ENCODE measurements around the gene EEF1AKMT3. TPM values are rescaled to one million over a fixed set of nuclear protein-coding genes. Genes with fewer than 3 reads are reported as not detected.

The EEF1AKMT3 gene
- total RNA-seq, 1 donor from 2014 or later: 6.0 TPM

DNA sequence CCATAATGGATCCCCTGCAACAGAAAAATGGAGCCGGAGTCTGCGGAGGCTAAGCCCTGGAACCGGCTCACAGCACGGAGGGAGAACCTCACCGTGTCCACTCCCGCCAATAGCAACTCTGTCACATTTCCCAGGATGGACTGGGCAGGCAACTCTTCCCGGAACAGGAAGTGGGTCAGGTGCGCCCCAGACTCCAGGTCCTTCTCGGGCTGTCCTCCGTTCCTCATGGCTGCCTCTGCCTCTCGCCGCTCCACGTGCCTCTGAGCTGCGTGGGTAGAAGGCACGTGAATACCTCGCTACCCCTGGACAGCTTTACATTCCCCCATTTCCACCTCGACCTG, 7.8 kb upstream of the EEF1AKMT3 start:
- Mint-ChIP-seq H3K9me3 (no peaks in the 10 kb centered on the region), H3K4me3 (peak overlapping the region; percentile 57), H3K4me1 (ENCODE audit: unreplicated experiment) (peaks cover 6% of the 10 kb centered on the region), H3K27ac (no peak overlapping the region), H3K27me3 (peaks cover 87% of the 10 kb centered on the region), H3K36me3 (peaks cover 12% of the 10 kb centered on the region)
- TF ChIP-seq, protein P1, sequence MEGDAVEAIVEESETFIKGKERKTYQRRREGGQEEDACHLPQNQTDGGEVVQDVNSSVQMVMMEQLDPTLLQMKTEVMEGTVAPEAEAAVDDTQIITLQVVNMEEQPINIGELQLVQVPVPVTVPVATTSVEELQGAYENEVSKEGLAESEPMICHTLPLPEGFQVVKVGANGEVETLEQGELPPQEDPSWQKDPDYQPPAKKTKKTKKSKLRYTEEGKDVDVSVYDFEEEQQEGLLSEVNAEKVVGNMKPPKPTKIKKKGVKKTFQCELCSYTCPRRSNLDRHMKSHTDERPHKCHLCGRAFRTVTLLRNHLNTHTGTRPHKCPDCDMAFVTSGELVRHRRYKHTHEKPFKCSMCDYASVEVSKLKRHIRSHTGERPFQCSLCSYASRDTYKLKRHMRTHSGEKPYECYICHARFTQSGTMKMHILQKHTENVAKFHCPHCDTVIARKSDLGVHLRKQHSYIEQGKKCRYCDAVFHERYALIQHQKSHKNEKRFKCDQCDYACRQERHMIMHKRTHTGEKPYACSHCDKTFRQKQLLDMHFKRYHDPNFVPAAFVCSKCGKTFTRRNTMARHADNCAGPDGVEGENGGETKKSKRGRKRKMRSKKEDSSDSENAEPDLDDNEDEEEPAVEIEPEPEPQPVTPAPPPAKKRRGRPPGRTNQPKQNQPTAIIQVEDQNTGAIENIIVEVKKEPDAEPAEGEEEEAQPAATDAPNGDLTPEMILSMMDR (conservative IDR thresholded peaks at IDR 0.05): no peak
- DNase-seq (ENCODE audit: extremely low spot score, unreplicated experiment): no peak

DNA sequence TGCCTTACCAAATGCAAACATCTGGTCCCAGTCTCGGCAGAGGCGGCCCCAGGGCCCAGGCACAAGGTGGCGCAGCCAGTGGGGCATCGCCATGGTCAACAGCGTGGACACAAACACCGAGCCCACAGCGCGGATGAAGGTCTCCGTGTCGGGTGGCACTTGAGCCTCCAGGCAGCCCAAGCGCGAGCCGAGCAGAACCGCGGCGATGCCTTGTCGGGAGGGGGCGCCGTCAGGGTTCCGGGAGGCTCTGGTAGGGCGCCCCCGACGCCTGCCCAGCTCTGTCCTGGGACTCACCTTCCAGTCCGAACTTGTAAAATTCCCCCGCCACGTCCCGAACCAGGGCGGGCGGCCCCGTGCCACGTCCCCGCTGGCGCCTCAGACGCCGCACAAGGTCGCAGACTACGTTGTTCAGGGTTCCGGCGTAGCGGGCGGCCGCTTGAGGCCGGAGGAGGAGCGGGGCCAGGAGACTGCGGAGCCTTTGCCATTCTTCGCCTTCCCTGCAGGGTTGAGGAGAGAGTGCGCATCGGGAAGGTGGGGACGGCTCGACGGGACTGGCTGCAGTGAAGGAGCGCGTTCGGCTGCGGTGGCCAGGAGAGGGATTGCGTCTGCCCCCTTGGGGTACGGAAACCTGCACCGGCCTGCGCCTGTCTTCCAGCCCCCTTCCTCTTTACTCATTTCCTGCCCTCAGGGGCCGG, 7.3 kb upstream of the EEF1AKMT3 start:
- no peak for DNase-seq (ENCODE audit: extremely low spot score, unreplicated experiment)
- Mint-ChIP-seq H3K9me3 (no peaks in the 10 kb centered on the region), H3K27me3 (peaks cover 82% of the 10 kb centered on the region), H3K4me3 (peak overlapping the region; percentile 65), H3K4me1 (ENCODE audit: unreplicated experiment) (peaks cover 6% of the 10 kb centered on the region), H3K27ac (no peak overlapping the region), H3K36me3 (peaks cover 17% of the 10 kb centered on the region)
- TF ChIP-seq, protein P1 (conservative IDR thresholded peaks at IDR 0.05): peak; percentile 28

DNA sequence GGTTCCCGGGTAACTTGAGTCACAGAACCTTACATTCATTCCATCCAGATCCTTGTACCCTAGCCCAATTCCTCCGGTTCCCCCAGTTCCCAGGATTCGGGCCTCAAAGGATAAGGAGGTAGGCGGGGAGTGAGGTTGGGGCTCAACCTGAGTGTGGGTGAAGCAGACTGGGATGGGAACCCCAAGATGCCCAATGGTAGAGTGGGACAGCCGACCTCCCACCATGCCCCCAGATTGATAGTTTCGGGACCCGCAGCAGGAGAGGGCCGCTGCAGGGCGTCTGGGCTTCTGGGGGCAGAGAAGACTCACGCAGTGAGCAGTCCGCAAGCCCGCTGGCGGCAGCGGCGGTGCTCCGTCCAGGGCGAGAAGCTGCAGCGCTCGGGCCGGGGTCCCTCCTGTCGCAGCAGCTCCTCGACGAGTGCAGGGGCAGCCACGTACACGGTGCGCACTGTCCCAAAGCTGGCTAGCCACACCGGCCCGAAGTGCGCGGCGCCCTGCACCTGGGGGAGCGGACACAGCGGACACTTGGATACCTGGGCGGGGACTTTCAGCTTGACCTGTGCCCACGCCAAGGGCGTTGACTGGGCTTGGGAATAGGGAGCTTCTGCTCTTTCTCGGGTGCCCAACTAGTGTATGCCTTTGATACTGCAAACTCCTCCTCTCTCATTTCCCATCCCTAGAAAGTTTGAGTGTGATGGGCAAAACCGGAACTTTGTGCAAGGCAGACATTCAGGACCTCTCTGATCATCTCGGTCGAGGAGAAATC, 6.5 kb upstream of the EEF1AKMT3 start:
- H3K36me3 Mint-ChIP-seq: peaks cover 22% of the 10 kb centered on the region
- no peak for DNase-seq (ENCODE audit: extremely low spot score, unreplicated experiment)
- peak overlapping the region; percentile 70 for H3K4me3 Mint-ChIP-seq
- TF ChIP-seq, protein P1 (conservative IDR thresholded peaks at IDR 0.05): no peak
- H3K4me1 Mint-ChIP-seq (ENCODE audit: unreplicated experiment): peaks cover 11% of the 10 kb centered on the region
- H3K9me3 Mint-ChIP-seq: no peaks in the 10 kb centered on the region
- H3K27me3 Mint-ChIP-seq: peaks cover 75% of the 10 kb centered on the region
- H3K27ac Mint-ChIP-seq: no peak overlapping the region

DNA sequence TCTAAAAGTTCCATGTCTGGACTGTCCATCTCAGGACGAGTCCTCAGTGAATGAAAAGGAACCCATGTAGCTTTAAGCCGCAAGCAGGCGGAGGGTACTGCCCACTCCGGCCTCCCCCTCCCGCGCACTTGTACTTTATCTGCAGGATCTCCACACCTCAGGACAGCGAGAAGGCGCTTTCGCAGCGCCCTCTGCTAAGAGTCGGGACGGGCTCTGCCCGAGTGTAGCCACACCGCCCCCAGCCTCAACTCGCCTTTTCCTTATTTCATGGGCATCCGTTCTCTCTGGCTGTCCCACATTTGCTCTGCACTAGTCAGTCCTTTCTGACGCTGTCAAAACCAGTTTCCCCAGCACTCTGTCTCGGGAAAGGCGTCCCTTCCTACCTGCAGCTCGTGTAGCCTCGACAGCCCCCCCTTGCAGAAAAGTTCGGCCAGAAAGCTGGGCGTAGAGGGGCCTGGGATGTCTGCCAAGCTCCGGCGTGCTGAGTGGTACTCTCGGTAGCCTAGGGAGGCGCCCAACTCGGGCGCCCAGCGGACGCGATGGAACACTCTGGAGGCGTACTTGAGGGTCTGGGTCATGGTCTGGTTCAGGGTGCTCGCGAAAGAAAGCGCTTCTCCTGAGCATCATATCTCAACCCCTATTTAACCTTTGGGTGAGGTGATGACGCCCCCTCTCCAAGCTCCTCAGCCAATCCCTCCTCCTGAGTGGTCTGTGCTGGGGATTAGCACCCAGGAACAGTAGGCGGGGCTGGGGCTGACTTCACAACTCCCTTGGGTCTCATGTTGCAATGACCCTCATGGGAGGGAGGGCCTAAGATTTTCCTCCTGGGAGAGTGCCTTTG, 5.7 kb upstream of the EEF1AKMT3 start, which contains the start of gene CYP27B1:
Gene CYP27B1 (minus strand): TSS at position 615 of the 841 bp plus-strand sequence. CDS start 37 bp downstream, at position 578.
- peak within 1 kb of the TSS; percentile 70 for H3K4me3 Mint-ChIP-seq
- H3K9me3 Mint-ChIP-seq: no peaks in the 10 kb centered on the region
- H3K27me3 Mint-ChIP-seq: peaks cover 68% of the 10 kb centered on the region
- H3K36me3 Mint-ChIP-seq: peaks cover 22% of the 10 kb centered on the region
- no peak within 1 kb of the TSS for H3K27ac Mint-ChIP-seq
- DNase-seq (ENCODE audit: extremely low spot score, unreplicated experiment): no peak
- TF ChIP-seq, protein P1 (conservative IDR thresholded peaks at IDR 0.05): no peak
- peaks cover 19% of the 10 kb centered on the region for H3K4me1 Mint-ChIP-seq (ENCODE audit: unreplicated experiment)

DNA sequence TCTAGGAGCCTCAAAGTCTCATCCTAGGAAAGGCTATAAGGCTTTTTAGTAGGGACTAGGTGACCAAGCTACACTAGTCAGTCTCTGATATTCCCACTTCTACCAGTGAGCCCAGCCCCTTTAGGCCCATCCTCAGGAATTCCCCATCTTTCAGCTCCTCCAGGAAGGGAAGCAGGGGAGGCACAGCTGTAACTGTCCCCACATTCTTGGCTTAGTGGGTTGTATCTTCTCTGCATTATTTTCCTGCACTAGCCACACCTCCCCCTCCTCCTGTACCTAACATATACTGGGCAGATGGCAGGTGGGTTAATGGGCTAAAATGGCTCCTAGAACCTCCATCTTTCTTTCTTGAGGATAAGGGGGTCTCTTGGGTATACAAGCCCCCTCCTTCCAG, 5.1 kb upstream of the EEF1AKMT3 start:
- H3K4me3 Mint-ChIP-seq: no peak overlapping the region
- H3K4me1 Mint-ChIP-seq (ENCODE audit: unreplicated experiment): peaks cover 22% of the 10 kb centered on the region
- TF ChIP-seq, protein P1 (conservative IDR thresholded peaks at IDR 0.05): no peak
- no peak overlapping the region for H3K27ac Mint-ChIP-seq
- no peaks in the 10 kb centered on the region for H3K9me3 Mint-ChIP-seq
- H3K36me3 Mint-ChIP-seq: peaks cover 22% of the 10 kb centered on the region
- DNase-seq (ENCODE audit: extremely low spot score, unreplicated experiment): no peak
- H3K27me3 Mint-ChIP-seq: peaks cover 62% of the 10 kb centered on the region
